Endothelial cell of umbilical vein (primary cell): Measurements from ENCODE around the gene CCL27. TPM values are rescaled to one million over a fixed set of nuclear protein-coding genes. Genes with fewer than 3 reads are reported as not detected.

ENCODE experiments used
- BruUV-seq: library from RNA; stranded (reverse); fragments of 400-500 nt; replicated peaks from 2 replicates; lab custom pipeline; 2021; lab: Mats Ljungman, UMichigan
- CTCF ChIA-PET: fragments of 300-600, 350-600 bp; sonication (Branson Sonifier 250); formaldehyde crosslinking; loops from one replicate; lab custom pipeline; 2021; ENCODE audit warnings: antibody characterized with exemption, inconsistent platforms; lab: Charles Lee
- POLR2A ChIA-PET: fragments of 300-600, 350-600 bp; sonication (Branson Sonifier 250); formaldehyde crosslinking; loops from one replicate; lab custom pipeline; 2021; ENCODE audit warnings: antibody characterized with exemption, inconsistent platforms; lab: Charles Lee
- DNase-seq: peaks from one replicate; pipeline ENCODE4 v3.0.0-alpha.2; 2011; ENCODE audit warnings: low read depth, low spot score
- FAIRE-seq: peaks from 2 replicates; lab custom pipeline; 2011; peaks lifted over from hg19 to GRCh38; lab: Jason Lieb, UNC
- H2AFZ ChIP-seq: 2 replicates; pipeline ENCODE4 v1.6.0; 2012; ENCODE audit warnings: low read depth, low read length, control low read depth, inconsistent platforms
- H3K27ac ChIP-seq: 2 replicates; pipeline ENCODE4 v1.5.1; 2011; ENCODE audit warnings: low read depth, mild to moderate bottlenecking, control low read depth, low read length, moderate library complexity; ENCODE audit not compliant: insufficient read depth
- H3K27me3 ChIP-seq, 2 experiments: 2 replicates each; pipeline versions ENCODE4 v1.6.0 to v1.6.1; 2011; ENCODE audit warnings: low read length in 2 of 2, mixed read lengths in 1 of 2; ENCODE audit not compliant: control insufficient read depth in 2 of 2, insufficient read depth in 2 of 2
- H3K36me3 ChIP-seq, 2 experiments: 2 replicates in 1 of 2; 3 replicates in 1 of 2; pipeline ENCODE4 v1.5.1; 2011; ENCODE audit warnings: low read length in 2 of 2, mild to moderate bottlenecking in 1 of 2, moderate library complexity in 1 of 2; ENCODE audit not compliant: control insufficient read depth in 2 of 2, insufficient read depth in 2 of 2; ENCODE audit errors: extremely low read depth in 1 of 2
- H3K4me1 ChIP-seq: 3 replicates; pipeline ENCODE4 v1.5.1; 2011; ENCODE audit warnings: mild to moderate bottlenecking, low read length; ENCODE audit not compliant: control insufficient read depth, insufficient read depth; ENCODE audit errors: extremely low read depth
- H3K4me2 ChIP-seq: 2 replicates; pipeline ENCODE4 v1.6.1; 2011; ENCODE audit warnings: low read length, control low read depth, mixed read lengths; ENCODE audit not compliant: insufficient read depth
- H3K4me3 ChIP-seq, 3 experiments: fragments of 200-600 bp in 1 of 3; sonication (generic), shearing (Covaris generic) in 1 of 3; replicated peaks in 1 of 3; 2 replicates each; pipeline ENCODE4 v1.5.1; 2011 to 2016; ENCODE audit warnings: control low read depth in 3 of 3, low read length in 3 of 3, mild to moderate bottlenecking in 2 of 3, inconsistent platforms in 1 of 3, low read depth in 1 of 3, moderate library complexity in 1 of 3; ENCODE audit not compliant: insufficient read depth in 1 of 3
- H3K79me2 ChIP-seq: 2 replicates; pipeline ENCODE4 v1.6.0; 2012; ENCODE audit warnings: low read length, inconsistent platforms; ENCODE audit not compliant: control insufficient read depth, insufficient read depth
- H3K9ac ChIP-seq: replicated peaks from 2 replicates; pipeline ENCODE3; 2011; ENCODE audit warnings: low read length, control low read depth; ENCODE audit not compliant: insufficient read depth; ENCODE audit errors: extremely low read depth
- H3K9me1 ChIP-seq: replicated peaks from 3 replicates; pipeline ENCODE4 v1.6.0; 2011; ENCODE audit warnings: mild to moderate bottlenecking, low read length; ENCODE audit not compliant: control insufficient read depth, insufficient read depth; ENCODE audit errors: extremely low read depth
- H3K9me3 ChIP-seq: replicated peaks from 2 replicates; pipeline ENCODE4 v1.5.1; 2012; ENCODE audit warnings: low read length, inconsistent platforms; ENCODE audit not compliant: control insufficient read depth, insufficient read depth
- H4K20me1 ChIP-seq: replicated peaks from 2 replicates; pipeline ENCODE3; 2011; ENCODE audit warnings: mild to moderate bottlenecking, low read length; ENCODE audit not compliant: control insufficient read depth, insufficient read depth; ENCODE audit errors: extremely low read depth
- EZH2 ChIP-seq: IDR thresholded peaks from 2 replicates; pipeline ENCODE4 v1.6.1; 2012; ENCODE audit warnings: borderline replicate concordance, low read depth, mild to moderate bottlenecking, moderate library complexity, low read length, inconsistent platforms; ENCODE audit not compliant: severe bottlenecking
- GATA2 ChIP-seq: IDR thresholded peaks from 2 replicates; pipeline ENCODE4 v1.7.0; 2011; ENCODE audit warnings: low read depth, mild to moderate bottlenecking, moderate library complexity, mixed read lengths, low read length; ENCODE audit not compliant: insufficient read length, insufficient read depth
- dilution Hi-C: fragments of 300-500 bp; cut with MboI; formaldehyde crosslinking; loops from one replicate; pipeline ENCODE4 v1.15.0; 2019; ENCODE audit warnings: low sequenced_read_pairs; ENCODE audit not compliant: extremely low pct_ligation_motif_present
- intact Hi-C: fragments of 100-400 bp; cut with micrococcal nuclease; formaldehyde crosslinking; loops from one replicate; pipeline ENCODE4 v1.10.0; 2022
- polyA plus RNA-seq, 4 experiments: library from polyadenylated mRNA; depleted of rRNA in 3 of 4; stranded (reverse) in 3 of 4; unstranded in 1 of 4; fragments of >200 nt; gene quantifications; 2 replicates each; pipeline versions ENCODE4 v1.2.1 to v1.2.3, GENCODE V29; 2011 to 2012; ENCODE audit warnings: missing spikeins in 1 of 4
- total RNA-seq: library from RNA; stranded (reverse); gene quantifications from 2 replicates; pipeline ENCODE4 v1.2.3, GENCODE V29; 2021
- TF ChIP-seq, protein P1 (sequence below), 2 donors: IDR thresholded peaks; 1 replicate in 1 of 2; 2 replicates in 1 of 2; pipeline ENCODE4 v1.5.1; 2011; ENCODE audit warnings: low read length in 2 of 2, mild to moderate bottlenecking in 2 of 2, moderate library complexity in 2 of 2, control low read depth in 1 of 2, inconsistent platforms in 1 of 2, low read depth in 1 of 2; ENCODE audit not compliant: insufficient read depth in 1 of 2; ENCODE audit errors: extremely low read depth in 1 of 2
- TF ChIP-seq, protein P2 (sequence below): IDR thresholded peaks from 2 replicates; pipeline ENCODE4 v1.6.1; 2011; ENCODE audit not compliant: insufficient read depth, insufficient read length

Gene CCL27
- total and polyA plus RNA-seq, 2 donors (not counting 3 experiments of a cell fraction or from before 2014, with no cell fraction given) = not detected

DNA sequence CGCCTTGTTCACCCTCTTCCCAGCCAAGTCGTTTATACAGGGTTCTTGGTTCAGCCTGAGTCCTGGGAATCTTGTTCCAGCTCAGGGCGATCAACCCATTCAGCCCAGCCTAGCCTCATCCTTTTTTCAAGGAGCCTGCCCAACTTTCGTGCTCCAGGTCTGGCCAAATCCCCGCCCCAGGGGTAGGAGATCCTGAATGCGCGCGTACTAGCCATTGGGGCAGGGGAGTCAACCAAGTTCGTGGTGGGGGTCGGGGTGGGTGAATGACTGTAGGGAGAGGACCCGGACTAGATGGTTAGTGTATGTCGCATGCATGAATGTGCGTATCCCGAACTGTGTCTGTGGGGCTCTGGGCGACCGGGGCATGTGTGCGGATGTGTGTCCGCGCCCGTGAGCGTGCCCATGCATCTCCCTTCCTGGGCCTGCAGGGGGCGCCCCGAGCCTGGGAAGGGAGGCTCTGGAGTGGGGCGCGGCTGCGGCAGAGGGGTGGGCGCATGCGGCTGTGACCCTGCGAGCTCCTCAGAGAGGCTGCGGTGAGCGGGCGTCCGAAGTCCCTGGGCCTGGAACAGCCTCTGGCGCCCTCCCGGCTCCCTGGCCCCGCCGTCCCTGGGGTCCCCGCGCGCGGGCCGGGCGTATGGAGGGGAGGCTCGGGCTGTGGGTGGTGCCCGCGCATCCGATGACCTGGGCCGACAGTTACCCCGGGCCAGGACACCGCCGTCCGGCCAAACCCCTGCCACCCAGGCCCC lies 38.7 kb upstream of the CCL27 start:
- ChIA-PET POLR2A (no interaction called here), CTCF (interaction anchor here (0.7 to 3.7 kb wide), 12 partner anchors 9 to 350 kb away, joined by 3 to 92 read pairs (median 5); partner anchors contain the start of gene CCL21)
- peaks cover 18 to 30% of the 10 kb centered on the region in 2 experiments for H3K27me3 ChIP-seq
- dilution Hi-C loops (no loop called here), intact Hi-C loops (no loop called here)
- no peaks in the 10 kb centered on the region for H3K9me3 ChIP-seq
- no peaks in the 10 kb centered on the region for H3K9me1 ChIP-seq
- peak overlapping the region; percentile 87 for H3K4me2 ChIP-seq
- BruUV-seq = no TSS peak
- peak; percentile 55 for DNase-seq
- no peaks in the 10 kb centered on the region for H3K36me3 ChIP-seq
- H3K27ac ChIP-seq = no peak overlapping the region
- H3K9ac ChIP-seq = peak overlapping the region; percentile 8
- peak overlapping the region; percentile 46 to 73 (median 66) for H3K4me3 ChIP-seq
- no peaks in the 10 kb centered on the region for H4K20me1 ChIP-seq
- FAIRE-seq = peak; percentile 26
- peak overlapping the region; percentile 90 for H2AFZ ChIP-seq
- H3K4me1 ChIP-seq = peaks cover 4% of the 10 kb centered on the region
- TF ChIP-seq, protein P1, sequence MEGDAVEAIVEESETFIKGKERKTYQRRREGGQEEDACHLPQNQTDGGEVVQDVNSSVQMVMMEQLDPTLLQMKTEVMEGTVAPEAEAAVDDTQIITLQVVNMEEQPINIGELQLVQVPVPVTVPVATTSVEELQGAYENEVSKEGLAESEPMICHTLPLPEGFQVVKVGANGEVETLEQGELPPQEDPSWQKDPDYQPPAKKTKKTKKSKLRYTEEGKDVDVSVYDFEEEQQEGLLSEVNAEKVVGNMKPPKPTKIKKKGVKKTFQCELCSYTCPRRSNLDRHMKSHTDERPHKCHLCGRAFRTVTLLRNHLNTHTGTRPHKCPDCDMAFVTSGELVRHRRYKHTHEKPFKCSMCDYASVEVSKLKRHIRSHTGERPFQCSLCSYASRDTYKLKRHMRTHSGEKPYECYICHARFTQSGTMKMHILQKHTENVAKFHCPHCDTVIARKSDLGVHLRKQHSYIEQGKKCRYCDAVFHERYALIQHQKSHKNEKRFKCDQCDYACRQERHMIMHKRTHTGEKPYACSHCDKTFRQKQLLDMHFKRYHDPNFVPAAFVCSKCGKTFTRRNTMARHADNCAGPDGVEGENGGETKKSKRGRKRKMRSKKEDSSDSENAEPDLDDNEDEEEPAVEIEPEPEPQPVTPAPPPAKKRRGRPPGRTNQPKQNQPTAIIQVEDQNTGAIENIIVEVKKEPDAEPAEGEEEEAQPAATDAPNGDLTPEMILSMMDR (IDR thresholded peaks at IDR 0.05; ENCODE audit: extremely low read depth in 1 of 2, insufficient read depth in 1 of 2, low read depth in 1 of 2, low read length in 2 of 2) = peak; percentile 95 to 96
- no peak for TF ChIP-seq GATA2
- H3K79me2 ChIP-seq = no peaks in the 10 kb centered on the region

DNA sequence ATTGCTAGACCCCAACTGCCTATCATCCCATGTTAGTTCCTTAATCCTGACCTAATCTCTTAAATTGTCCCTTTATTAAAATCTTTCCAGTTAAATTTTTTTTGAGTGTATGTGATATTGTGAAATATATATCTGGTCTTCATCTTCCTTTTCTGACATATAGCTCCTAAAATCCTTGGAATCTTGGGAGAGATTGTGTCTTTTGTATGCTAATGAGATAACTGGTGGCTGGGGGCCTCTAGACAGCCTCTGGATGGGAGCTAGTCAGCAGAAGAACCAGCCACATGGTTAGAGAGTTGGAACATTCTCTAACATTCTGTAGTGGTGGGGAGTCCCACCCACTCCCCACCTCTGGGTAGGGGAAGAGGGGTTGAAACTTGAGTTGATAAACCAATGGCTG lies 32.4 kb upstream of the CCL27 start:
- FAIRE-seq = no peak
- dilution Hi-C loops (no loop called here), intact Hi-C loops (no loop called here)
- TF ChIP-seq, protein P1 (IDR thresholded peaks at IDR 0.05; ENCODE audit: extremely low read depth in 1 of 2, insufficient read depth in 1 of 2, low read depth in 1 of 2, low read length in 2 of 2) = no peak
- TF ChIP-seq, protein P2, sequence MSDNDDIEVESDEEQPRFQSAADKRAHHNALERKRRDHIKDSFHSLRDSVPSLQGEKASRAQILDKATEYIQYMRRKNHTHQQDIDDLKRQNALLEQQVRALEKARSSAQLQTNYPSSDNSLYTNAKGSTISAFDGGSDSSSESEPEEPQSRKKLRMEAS = no peak
- no peak for TF ChIP-seq EZH2
- no peaks in the 10 kb centered on the region for H3K4me1 ChIP-seq
- H3K4me3 ChIP-seq = no peak overlapping the region
- H2AFZ ChIP-seq = no peak overlapping the region
- no TSS peak for BruUV-seq
- ChIA-PET CTCF (interaction anchor here (3.3 kb wide), 1 partner anchor 8 kb away, joined by 11 read pairs; no protein-coding TSS in a partner anchor), POLR2A (no interaction called here)
- no peaks in the 10 kb centered on the region for H3K79me2 ChIP-seq
- no peaks in the 10 kb centered on the region for H3K9me1 ChIP-seq
- no peak overlapping the region for H3K27ac ChIP-seq
- no peak for DNase-seq
- no peaks in the 10 kb centered on the region for H3K9me3 ChIP-seq
- no peak overlapping the region for H3K4me2 ChIP-seq
- no peak overlapping the region for H3K9ac ChIP-seq
- H4K20me1 ChIP-seq = no peaks in the 10 kb centered on the region
- H3K27me3 ChIP-seq = peaks cover 10 to 18% of the 10 kb centered on the region in 2 experiments
- H3K36me3 ChIP-seq = no peaks in the 10 kb centered on the region
